Skeletal muscle tissue (tissue), 4 donors: ENCODE measurements around the gene KIAA1210. TPM values are rescaled to one million over a fixed set of nuclear protein-coding genes. Genes with fewer than 3 reads are reported as not detected.
A peak's percentile ranks its signal among the peaks of the same experiment; 100 is the strongest.
"Not testable (repeated sequence)": the region's sequence is repeated elsewhere in the genome, so short reads cannot be mapped to it uniquely, and the experiment has no call there.

Experiments
- H3K27ac ChIP-seq: one replicate; pipeline ENCODE4 v1.7.0; 2013; ENCODE audit warnings: mild to moderate bottlenecking, low read depth, low read length, inconsistent platforms
- H3K27me3 ChIP-seq, 3 donors: one replicate each; pipeline ENCODE4 v1.7.0; 2013; ENCODE audit warnings: low read length in 3 of 3; ENCODE audit not compliant: control insufficient read depth in 3 of 3, insufficient read depth in 3 of 3
- H3K36me3 ChIP-seq, 3 donors: one replicate each; pipeline ENCODE4 v1.7.0; 2013; ENCODE audit warnings: low read length in 3 of 3; ENCODE audit not compliant: control insufficient read depth in 3 of 3, insufficient read depth in 3 of 3
- H3K4me1 ChIP-seq, 3 donors: one replicate each; pipeline ENCODE4 v1.7.0; 2013; ENCODE audit warnings: low read length in 3 of 3, mild to moderate bottlenecking in 3 of 3; ENCODE audit not compliant: control insufficient read depth in 3 of 3, insufficient read depth in 3 of 3
- H3K4me3 ChIP-seq, 3 donors: one replicate each; pipeline ENCODE4 v1.7.0; 2013; ENCODE audit warnings: low read length in 3 of 3
- H3K9ac ChIP-seq, 3 donors: one replicate each; pipeline ENCODE4 v1.7.0; 2013; ENCODE audit warnings: low read length in 3 of 3, mild to moderate bottlenecking in 3 of 3, moderate library complexity in 2 of 3, low read depth in 1 of 3
- H3K9me3 ChIP-seq, 3 donors: one replicate each; pipeline ENCODE4 v1.7.0; 2013; ENCODE audit warnings: low read length in 3 of 3; ENCODE audit not compliant: control insufficient read depth in 3 of 3
- total RNA-seq: library from RNA; depleted of rRNA; stranded (reverse); fragments of >200 nt; gene quantifications from one replicate; pipeline ENCODE4 v1.2.3, GENCODE V29; 2014
- donor health status: Osteomylitis.

Gene KIAA1210
- total RNA-seq, 1 donor from 2014 or later: not detected

- H3K27ac ChIP-seq: no peak overlapping the region
- H3K36me3 ChIP-seq: no peaks in the 10 kb centered on the region
- H3K9ac ChIP-seq: no peak overlapping the region
- H3K27me3 ChIP-seq: no peaks in the 10 kb centered on the region
- H3K9me3 ChIP-seq: no peaks in the 10 kb centered on the region
- H3K4me1 ChIP-seq: peaks cover 0 to 7% (median 0%) of the 10 kb centered on the region in 3 donors
- no peak overlapping the region for H3K4me3 ChIP-seq
Observed at GRCh38 chrX:119042996-119043395, 84.6 kb downstream of the KIAA1210 start.

GRCh38 chrX:119042040-119042439 is 85.6 kb downstream of the KIAA1210 start:
- H3K4me1 ChIP-seq: peaks cover 0 to 7% (median 0%) of the 10 kb centered on the region in 3 donors
- H3K36me3 ChIP-seq: no peaks in the 10 kb centered on the region
- no peak overlapping the region for H3K9ac ChIP-seq
- no peaks in the 10 kb centered on the region for H3K9me3 ChIP-seq
- H3K27ac ChIP-seq: peak overlapping the region; percentile 40
- H3K4me3 ChIP-seq: no peak overlapping the region
- no peaks in the 10 kb centered on the region for H3K27me3 ChIP-seq

- no peak overlapping the region for H3K9ac ChIP-seq
- no peaks in the 10 kb centered on the region for H3K9me3 ChIP-seq
- no peak overlapping the region for H3K4me3 ChIP-seq
- H3K27me3 ChIP-seq: no peaks in the 10 kb centered on the region
- H3K27ac ChIP-seq: peak overlapping the region; percentile 48
- H3K4me1 ChIP-seq: peaks cover 0 to 7% (median 0%) of the 10 kb centered on the region in 3 donors
- H3K36me3 ChIP-seq: no peaks in the 10 kb centered on the region
Observed at GRCh38 chrX:119041175-119041574, 86.4 kb downstream of the KIAA1210 start.

GRCh38 chrX:119040432-119040831 is 87.2 kb downstream of the KIAA1210 start:
- Histone ChIP-seq H3K4me3 (no peak overlapping the region), H3K27me3 (no peaks in the 10 kb centered on the region), H3K36me3 (no peaks in the 10 kb centered on the region), H3K9ac (no peak overlapping the region), H3K9me3 (no peaks in the 10 kb centered on the region), H3K27ac (peak overlapping the region; percentile 48), H3K4me1 (peaks cover 0 to 7% (median 0%) of the 10 kb centered on the region in 3 donors)

GRCh38 chrX:119036107-119037029 is 91.2 kb downstream of the KIAA1210 start:
- no peak overlapping the region for H3K27ac ChIP-seq

GRCh38 chrX:119030990-119031389 is 96.6 kb downstream of the KIAA1210 start:
- no peak overlapping the region for H3K9ac ChIP-seq
- no peaks in the 10 kb centered on the region for H3K36me3 ChIP-seq
- H3K27me3 ChIP-seq: no peaks in the 10 kb centered on the region

More at GRCh38 chrX:119036107-119037029, 91.2 kb downstream of the KIAA1210 start:
- Histone ChIP-seq H3K36me3 (no peaks in the 10 kb centered on the region), H3K4me1 (peaks cover 0 to 6% (median 0%) of the 10 kb centered on the region in 3 donors), H3K4me3 (no peak overlapping the region), H3K27me3 (no peaks in the 10 kb centered on the region), H3K9me3 (no peaks in the 10 kb centered on the region), H3K9ac (no peak overlapping the region)

GRCh38 chrX:119029656-119030055 is 98.0 kb downstream of the KIAA1210 start:
- not testable (repeated sequence) for H3K36me3 ChIP-seq, H3K27me3 ChIP-seq, H3K4me3 ChIP-seq, H3K9me3 ChIP-seq, H3K27ac ChIP-seq, H3K9ac ChIP-seq, H3K4me1 ChIP-seq

More at GRCh38 chrX:119030990-119031389, 96.6 kb downstream of the KIAA1210 start:
- Histone ChIP-seq H3K4me3 (no peak overlapping the region), H3K9me3 (no peaks in the 10 kb centered on the region), H3K27ac (no peak overlapping the region), H3K4me1 (no peaks in the 10 kb centered on the region)

GRCh38 chrX:119028733-119029330 is 98.8 kb downstream of the KIAA1210 start:
- no peak overlapping the region for H3K4me3 ChIP-seq
- H3K27ac ChIP-seq: no peak overlapping the region
- no peaks in the 10 kb centered on the region for H3K27me3 ChIP-seq
- H3K9me3 ChIP-seq: no peaks in the 10 kb centered on the region
- H3K9ac ChIP-seq: no peak overlapping the region
- H3K36me3 ChIP-seq: no peaks in the 10 kb centered on the region
- no peaks in the 10 kb centered on the region for H3K4me1 ChIP-seq
